HepG2 (cell line): ENCODE measurements around the gene FAM161A. TPM values are rescaled to one million over a fixed set of nuclear protein-coding genes. Genes with fewer than 3 reads are reported as not detected.
"Not testable (repeated sequence)": the region's sequence is repeated elsewhere in the genome, so short reads cannot be mapped to it uniquely, and the experiment has no call there.

Experiments
- ATAC-seq: fragments of 200-7000 bp; cut with Tn5 transposase; 3 replicates; pipeline ENCODE4 v1.9.1; 2020; ENCODE audit warnings: mild to moderate bottlenecking, moderate library complexity
- BruUV-seq: library from RNA; stranded (reverse); fragments of 400-500 nt; replicated peaks from 2 replicates; lab custom pipeline; 2021; lab: Mats Ljungman, UMichigan
- CTCF ChIA-PET: fragments of 300-600 bp; formaldehyde crosslinking; extraction: SDS; loops from one replicate; lab custom pipeline; 2021; ENCODE audit warnings: low total read pairs, inconsistent platforms, low intra/inter-chr PET ratio; lab: Yijun Ruan, JAX
- POLR2A ChIA-PET: fragments of 350-600 bp; sonication (Branson Sonifier 250); formaldehyde crosslinking; loops from one replicate; lab custom pipeline; 2020; ENCODE audit warnings: antibody characterized with exemption, inconsistent platforms; lab: Yijun Ruan, JAX
- DNase-seq: peaks from one replicate; pipeline ENCODE4 v3.0.0-alpha.2; 2015; ENCODE audit warnings: low spot score
- FAIRE-seq: peaks from 3 replicates; lab custom pipeline; 2011; peaks lifted over from hg19 to GRCh38; lab: Jason Lieb, UNC
- H2AFZ ChIP-seq: one replicate; pipeline ENCODE4 v1.6.1; 2011; ENCODE audit warnings: low read length, inconsistent platforms
- H3K27ac ChIP-seq: fragments of 300-600 bp; 3 replicates; pipeline ENCODE4 v1.8.0; 2011; ENCODE audit warnings: mixed run types, mild to moderate bottlenecking, mixed read lengths, low read length, inconsistent platforms; ENCODE audit not compliant: insufficient read depth; ENCODE audit errors: extremely low read length
- H3K27me3 ChIP-seq, 2 experiments: fragments of 200-600 bp in 1 of 2; 2 replicates in 1 of 2; 3 replicates in 1 of 2; pipeline versions ENCODE4 v1.6.0 to v1.8.0; 2011; ENCODE audit warnings: low read length in 2 of 2, mild to moderate bottlenecking in 2 of 2, moderate library complexity in 2 of 2, inconsistent platforms in 1 of 2; ENCODE audit not compliant: insufficient read depth in 2 of 2, control insufficient read depth in 1 of 2
- H3K36me3 ChIP-seq, 2 experiments: fragments of 200-600 bp in 1 of 2; replicated peaks in 1 of 2; 2 replicates in 1 of 2; 3 replicates in 1 of 2; pipeline versions ENCODE4 v1.5.1 to v1.8.0; 2011; ENCODE audit warnings: low read length in 2 of 2, inconsistent platforms in 1 of 2; ENCODE audit not compliant: insufficient read depth in 2 of 2, control insufficient read depth in 1 of 2
- H3K4me1 ChIP-seq: 2 replicates; pipeline ENCODE4 v1.5.1; 2012; ENCODE audit warnings: low read length, inconsistent platforms; ENCODE audit not compliant: insufficient read depth
- H3K4me2 ChIP-seq: 2 replicates; pipeline ENCODE4 v1.6.0; 2011; ENCODE audit warnings: low read depth, low read length, inconsistent platforms
- H3K4me3 ChIP-seq, 3 experiments: fragments of 200-600 bp in 1 of 3; sonication (generic), shearing (Covaris generic) in 1 of 3; replicated peaks in 1 of 3; 2 replicates each; pipeline ENCODE4 v1.5.1; 2011 to 2016; ENCODE audit warnings: low read length in 3 of 3, inconsistent platforms in 2 of 3, low read depth in 2 of 3, mild to moderate bottlenecking in 2 of 3, control low read depth in 1 of 3, mixed read lengths in 1 of 3; ENCODE audit not compliant: insufficient read depth in 1 of 3
- H3K79me2 ChIP-seq: one replicate; pipeline ENCODE4 v1.6.1; 2011; ENCODE audit warnings: low read length, inconsistent platforms; ENCODE audit not compliant: insufficient read depth
- H3K9ac ChIP-seq: 2 replicates; pipeline ENCODE4 v1.6.0; 2011; ENCODE audit warnings: mild to moderate bottlenecking, low read depth, low read length, inconsistent platforms; ENCODE audit not compliant: insufficient read depth
- H3K9me3 ChIP-seq: 2 replicates; pipeline ENCODE4 v1.5.1; 2012; ENCODE audit warnings: mild to moderate bottlenecking, low read length
- H4K20me1 ChIP-seq: 2 replicates; pipeline ENCODE4 v1.6.0; 2011; ENCODE audit warnings: inconsistent platforms, mild to moderate bottlenecking, low read length, moderate library complexity; ENCODE audit not compliant: insufficient read depth
- ZNF652 ChIP-seq: IDR thresholded peaks from 2 replicates; pipeline ENCODE4 v1.6.1; 2016; ENCODE audit warnings: low read depth, borderline replicate concordance
- WGBS: methylation state at CpG from one replicate; pipeline ENCODE4 v1.1.6; 2017; ENCODE audit warnings: low lambda C conversion rate; 5-methylcytosine and 5-hydroxymethylcytosine counted together
- in situ Hi-C: cut with HindIII; loops from 2 replicates; pipeline ENCODE4 v1.10.0; 2017; ENCODE audit warnings: low pct_unique_long_range_greater_than_20kb; ENCODE audit not compliant: extremely low pct_ligation_motif_present
- intact Hi-C: fragments of 100-400 bp; cut with micrococcal nuclease; formaldehyde crosslinking; loops from one replicate; pipeline ENCODE4 v1.10.0; 2022; ENCODE audit not compliant: unreplicated experiment
- polyA plus RNA-seq, 8 experiments: library from polyadenylated mRNA; depleted of rRNA in 3 of 8; stranded (reverse) in 7 of 8; unstranded in 1 of 8; fragments of >200 nt; fragmentation: Illumina TruSeq in 4 of 8; extraction: Trizol in 4 of 8; gene quantifications; 2 replicates each; pipeline versions ENCODE4 v1.2.1 to v1.2.3, GENCODE V29; 2011 to 2016; ENCODE audit warnings: low read depth in 4 of 8, missing spikeins in 1 of 8, mixed read lengths in 1 of 8; ENCODE audit not compliant: insufficient read depth in 1 of 8
- total RNA-seq, 5 experiments: library from RNA; depleted of rRNA; stranded (reverse); fragments of >200 nt; fragmentation: Illumina TruSeq; extraction: Trizol; gene quantifications; 2 replicates each; pipeline ENCODE4 v1.2.3, GENCODE V29; 2016; ENCODE audit warnings: low read depth in 1 of 5
- TF ChIP-seq, protein P1 (sequence below): sonication (generic); formaldehyde crosslinking; IDR thresholded peaks from 2 replicates; pipeline ENCODE4 v1.4.0; 2020; ENCODE audit warnings: missing genetic modification reagents, mild to moderate bottlenecking, borderline replicate concordance
- TF ChIP-seq, protein P2 (sequence below): sonication (generic); formaldehyde crosslinking; IDR thresholded peaks from 2 replicates; pipeline ENCODE4 v1.8.0; 2022; ENCODE audit warnings: mild to moderate bottlenecking, missing genetic modification reagents; ENCODE audit not compliant: insufficient replicate concordance

The FAM161A gene
- total and polyA plus RNA-seq, 2 of the 13 experiments (the other 11 are each of a cell fraction or from before 2014, with no cell fraction given) = 2.7 to 3.4 TPM

DNA sequence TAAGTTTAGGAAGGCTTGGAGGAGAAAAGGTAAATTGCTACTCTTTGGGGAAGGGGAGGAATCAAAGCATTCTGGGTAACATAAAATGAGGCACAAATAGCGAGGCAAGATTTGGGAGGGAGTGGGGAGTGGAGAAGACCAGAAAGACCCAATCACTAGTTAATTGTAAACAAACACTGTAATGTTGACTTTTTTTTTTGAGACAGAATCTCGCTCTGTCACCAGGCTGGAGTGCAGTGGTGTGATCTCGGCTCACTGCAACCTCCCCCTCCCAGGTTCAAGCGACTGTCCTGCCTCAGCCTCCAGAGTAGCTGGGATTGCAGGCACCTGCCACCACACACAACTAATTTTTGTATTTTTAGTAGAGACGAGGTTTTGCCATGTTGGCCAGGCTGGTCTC lies 45.2 kb downstream of the FAM161A start:
- H3K36me3 ChIP-seq, H3K79me2 ChIP-seq, CTCF ChIA-PET, intact Hi-C loops, POLR2A ChIA-PET, H3K9me3 ChIP-seq, FAIRE-seq, H2AFZ ChIP-seq, H3K27ac ChIP-seq, H3K4me3 ChIP-seq, H4K20me1 ChIP-seq, H3K27me3 ChIP-seq, H3K9ac ChIP-seq, BruUV-seq, in situ Hi-C loops, DNase-seq: not testable (repeated sequence)
- peak; percentile 60 for ATAC-seq
- TF ChIP-seq, protein P1, sequence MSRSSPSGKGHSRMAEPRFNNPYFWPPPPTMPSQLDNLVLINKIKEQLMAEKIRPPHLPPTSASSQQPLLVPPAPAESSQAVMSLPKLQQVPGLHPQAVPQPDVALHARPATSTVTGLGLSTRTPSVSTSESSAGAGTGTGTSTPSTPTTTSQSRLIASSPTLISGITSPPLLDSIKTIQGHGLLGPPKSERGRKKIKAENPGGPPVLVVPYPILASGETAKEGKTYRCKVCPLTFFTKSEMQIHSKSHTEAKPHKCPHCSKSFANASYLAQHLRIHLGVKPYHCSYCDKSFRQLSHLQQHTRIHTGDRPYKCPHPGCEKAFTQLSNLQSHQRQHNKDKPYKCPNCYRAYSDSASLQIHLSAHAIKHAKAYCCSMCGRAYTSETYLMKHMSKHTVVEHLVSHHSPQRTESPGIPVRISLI (CRISPR knock-in tag) = 0 out of 2 replicates have a peak, but pooled peaks have one; percentile 52
- TF ChIP-seq ZNF652 (CRISPR knock-in tag) = peak; percentile 73; the same call in 1 of the 2 replicates
- TF ChIP-seq, protein P2, sequence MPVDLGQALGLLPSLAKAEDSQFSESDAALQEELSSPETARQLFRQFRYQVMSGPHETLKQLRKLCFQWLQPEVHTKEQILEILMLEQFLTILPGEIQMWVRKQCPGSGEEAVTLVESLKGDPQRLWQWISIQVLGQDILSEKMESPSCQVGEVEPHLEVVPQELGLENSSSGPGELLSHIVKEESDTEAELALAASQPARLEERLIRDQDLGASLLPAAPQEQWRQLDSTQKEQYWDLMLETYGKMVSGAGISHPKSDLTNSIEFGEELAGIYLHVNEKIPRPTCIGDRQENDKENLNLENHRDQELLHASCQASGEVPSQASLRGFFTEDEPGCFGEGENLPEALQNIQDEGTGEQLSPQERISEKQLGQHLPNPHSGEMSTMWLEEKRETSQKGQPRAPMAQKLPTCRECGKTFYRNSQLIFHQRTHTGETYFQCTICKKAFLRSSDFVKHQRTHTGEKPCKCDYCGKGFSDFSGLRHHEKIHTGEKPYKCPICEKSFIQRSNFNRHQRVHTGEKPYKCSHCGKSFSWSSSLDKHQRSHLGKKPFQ (CRISPR knock-in tag) = peak; percentile 46
- WGBS = 2% methylated on average over 5 of the region's 5 CpGs
- Histone ChIP-seq H3K4me1 (peaks cover 15% of the 10 kb centered on the region), H3K4me2 (peak overlapping the region; percentile 13; the same call in 1 of the 2 replicates)
